ENCODE results near the gene ZNF750. TPM values are rescaled to one million over a fixed set of nuclear protein-coding genes. Genes with fewer than 3 reads are reported as not detected.
A peak's percentile ranks its signal among the peaks of the same experiment; 100 is the strongest.

ZNF750 gene
- total and polyA plus RNA-seq, 8 donors, result 0.02 to 0.08 TPM; not detected in 6

DNA sequence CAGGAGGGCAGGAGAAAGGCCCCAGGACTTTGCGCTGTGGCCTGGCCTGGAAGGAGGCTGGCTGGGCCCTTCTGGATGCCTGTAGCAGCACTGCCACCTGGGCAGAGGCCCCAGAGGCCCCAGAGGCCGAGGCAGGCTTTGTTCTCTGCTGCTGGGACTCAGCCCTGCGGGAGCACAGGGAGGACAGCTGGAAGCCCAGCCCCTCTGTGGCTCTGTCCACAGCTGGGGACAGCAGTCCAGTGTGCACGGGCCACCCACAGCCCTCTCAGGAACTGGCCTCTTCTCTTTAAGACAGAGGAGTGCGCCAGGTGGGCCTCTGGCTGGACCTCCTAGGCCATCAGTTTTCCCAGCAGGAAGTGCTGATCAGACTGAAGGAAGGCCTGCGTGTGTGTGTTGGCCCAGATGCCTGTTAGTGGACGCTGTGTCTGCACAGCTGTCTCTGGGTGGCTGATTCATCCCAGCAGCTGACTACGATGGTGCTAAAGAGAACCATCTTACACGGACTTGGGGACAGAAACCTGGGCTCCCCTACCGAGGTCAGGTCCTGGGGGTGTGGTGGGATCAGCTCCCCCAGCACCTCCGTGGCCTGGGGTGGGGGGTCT, 26.9 kb upstream of the ZNF750 start:
- FAIRE-seq, result no peak
- Histone ChIP-seq H3K9me3 (no peaks in the 10 kb centered on the region), H3K27me3 (no peaks in the 10 kb centered on the region), H3K27ac (peak overlapping the region in 1 of 4 donors; percentile 39), H3K4me3 (no peak overlapping the region), H3K36me3 (no peaks in the 10 kb centered on the region), H3K4me1 (no peaks in the 10 kb centered on the region)
- DNase-seq, result peak in 1 of 6 donors; percentile 52
- ATAC-seq, result peak in 3 of 4 donors; percentile 45 to 69 (median 57)
- intact Hi-C loops (cut with DNase I), result no loop called here
- WGBS, 2 donors, result 79 to 88% methylated on average over 11 of the region's 11 CpGs
- TF ChIP-seq, protein P1, sequence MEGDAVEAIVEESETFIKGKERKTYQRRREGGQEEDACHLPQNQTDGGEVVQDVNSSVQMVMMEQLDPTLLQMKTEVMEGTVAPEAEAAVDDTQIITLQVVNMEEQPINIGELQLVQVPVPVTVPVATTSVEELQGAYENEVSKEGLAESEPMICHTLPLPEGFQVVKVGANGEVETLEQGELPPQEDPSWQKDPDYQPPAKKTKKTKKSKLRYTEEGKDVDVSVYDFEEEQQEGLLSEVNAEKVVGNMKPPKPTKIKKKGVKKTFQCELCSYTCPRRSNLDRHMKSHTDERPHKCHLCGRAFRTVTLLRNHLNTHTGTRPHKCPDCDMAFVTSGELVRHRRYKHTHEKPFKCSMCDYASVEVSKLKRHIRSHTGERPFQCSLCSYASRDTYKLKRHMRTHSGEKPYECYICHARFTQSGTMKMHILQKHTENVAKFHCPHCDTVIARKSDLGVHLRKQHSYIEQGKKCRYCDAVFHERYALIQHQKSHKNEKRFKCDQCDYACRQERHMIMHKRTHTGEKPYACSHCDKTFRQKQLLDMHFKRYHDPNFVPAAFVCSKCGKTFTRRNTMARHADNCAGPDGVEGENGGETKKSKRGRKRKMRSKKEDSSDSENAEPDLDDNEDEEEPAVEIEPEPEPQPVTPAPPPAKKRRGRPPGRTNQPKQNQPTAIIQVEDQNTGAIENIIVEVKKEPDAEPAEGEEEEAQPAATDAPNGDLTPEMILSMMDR (IDR thresholded peaks at IDR 0.05), result no peak

DNA sequence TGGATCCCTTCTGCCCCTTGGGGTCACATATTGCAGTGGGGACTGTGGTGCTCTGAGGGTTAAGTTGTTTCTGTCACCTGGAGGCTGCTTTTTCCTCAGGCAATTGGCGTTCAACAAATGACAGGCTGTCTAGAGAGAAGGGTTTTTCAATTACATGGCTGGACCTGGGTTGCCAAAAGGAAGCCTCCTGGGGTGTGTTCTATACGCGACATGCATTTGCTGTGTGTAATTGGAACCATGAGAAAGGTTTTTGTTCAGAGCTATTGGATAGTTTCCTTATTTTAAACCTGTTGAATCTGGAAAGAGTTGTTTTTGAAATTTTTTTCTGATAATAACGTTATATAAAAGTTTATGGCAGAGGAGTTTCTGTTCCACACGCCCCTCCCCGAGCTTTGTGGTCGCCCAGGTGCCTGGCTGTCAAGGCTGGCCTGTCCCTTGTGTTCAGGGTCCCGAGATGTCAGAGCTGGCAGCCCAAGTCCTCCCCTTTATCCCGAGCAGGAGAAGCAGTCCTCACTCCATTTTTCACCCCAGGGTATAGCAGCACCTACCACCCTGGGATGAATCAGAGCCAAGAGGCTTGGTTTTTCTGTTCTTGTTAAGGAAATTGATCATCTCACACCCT, 26.1 kb upstream of the ZNF750 start:
- intact Hi-C loops (cut with DNase I), result no loop called here
- no peak for DNase-seq
- FAIRE-seq, result no peak
- H3K27me3 ChIP-seq, result no peaks in the 10 kb centered on the region
- TF ChIP-seq, protein P1 (IDR thresholded peaks at IDR 0.05), result no peak
- WGBS, 2 donors, result 79 to 82% methylated on average over 9 of the region's 9 CpGs
- ATAC-seq, result no peak
- H3K9me3 ChIP-seq, result no peaks in the 10 kb centered on the region
- H3K4me1 ChIP-seq, result no peaks in the 10 kb centered on the region
- H3K27ac ChIP-seq, result peak overlapping the region in 1 of 4 donors; percentile 39
- H3K36me3 ChIP-seq, result no peaks in the 10 kb centered on the region
- H3K4me3 ChIP-seq, result no peak overlapping the region

DNA sequence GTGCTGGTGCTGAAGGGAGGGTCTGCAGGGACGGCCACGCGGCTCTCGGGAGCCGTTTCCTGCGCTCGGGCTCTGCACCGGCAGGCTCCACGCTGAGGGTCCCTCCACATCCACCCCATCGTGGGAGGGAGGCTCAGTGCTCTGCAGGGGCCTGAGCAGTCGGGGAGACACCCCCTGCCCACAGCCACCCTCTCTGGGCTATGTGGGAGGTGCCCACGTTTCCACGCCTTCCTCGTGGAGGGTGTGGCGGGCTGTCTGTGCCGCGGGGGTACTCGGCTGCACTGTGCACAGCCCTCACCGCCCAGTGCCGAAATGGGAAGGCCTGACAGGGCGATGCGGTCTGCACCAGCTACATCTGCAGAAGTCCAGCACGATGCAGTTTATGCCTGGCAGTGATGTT, 25.5 kb upstream of the ZNF750 start:
- intact Hi-C loops (cut with DNase I), result no loop called here
- Histone ChIP-seq H3K27ac (no peak overlapping the region), H3K36me3 (no peaks in the 10 kb centered on the region), H3K27me3 (no peaks in the 10 kb centered on the region), H3K9me3 (no peaks in the 10 kb centered on the region), H3K4me1 (peaks cover 0 to 1% (median 0%) of the 10 kb centered on the region in 3 donors), H3K4me3 (no peak overlapping the region)
- 79 to 81% methylated on average over 23 of the region's 23 CpGs for WGBS, 2 donors
- no peak for FAIRE-seq
- peak in 1 of 4 donors; percentile 6 for ATAC-seq
- TF ChIP-seq, protein P1 (IDR thresholded peaks at IDR 0.05), result no peak
- no peak for DNase-seq

DNA sequence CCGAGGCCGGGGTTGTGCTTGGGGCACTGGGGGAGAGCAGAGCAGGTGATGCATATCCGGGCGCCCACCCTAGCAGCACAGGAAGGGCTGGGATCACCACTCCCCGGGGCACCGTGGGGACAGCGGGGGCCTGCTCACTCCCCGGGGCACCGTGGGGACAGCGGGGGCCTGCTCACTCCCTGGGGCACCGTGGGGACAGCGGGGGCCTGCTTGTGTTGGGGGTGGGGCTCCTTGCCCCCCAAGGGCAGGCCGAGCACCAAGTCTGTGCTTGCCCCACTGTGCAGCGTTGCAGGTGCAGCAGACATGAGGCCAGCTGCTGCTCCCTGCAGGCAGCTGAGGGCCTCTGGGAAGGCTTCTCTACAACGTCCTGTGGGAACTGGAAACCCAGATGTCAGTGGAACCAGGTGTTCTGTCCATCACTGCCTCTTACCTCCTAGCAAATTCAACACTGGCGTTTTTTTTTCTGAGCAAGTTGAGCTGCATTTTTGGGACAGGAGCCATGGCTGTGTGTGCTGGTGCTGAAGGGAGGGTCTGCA, 25.0 kb upstream of the ZNF750 start:
- no peak for ATAC-seq

More for the DNA sequence above, 25.0 kb upstream of the ZNF750 start:
- no peak for FAIRE-seq
- H3K9me3 ChIP-seq, result no peaks in the 10 kb centered on the region
- DNase-seq, result no peak
- H3K4me1 ChIP-seq, result peaks cover 0 to 4% (median 0%) of the 10 kb centered on the region in 3 donors
- WGBS, 2 donors, result 78 to 80% methylated on average over 9 to 16 of the region's 16 CpGs
- no peak overlapping the region for H3K27ac ChIP-seq
- H3K36me3 ChIP-seq, result no peaks in the 10 kb centered on the region
- TF ChIP-seq, protein P1 (IDR thresholded peaks at IDR 0.05), result no peak
- intact Hi-C loops (cut with DNase I), result no loop called here
- no peak overlapping the region for H3K4me3 ChIP-seq
- no peaks in the 10 kb centered on the region for H3K27me3 ChIP-seq
